ENCODE results near the gene SBNO1.

The SBNO1 gene

GRCh38 chr12:123284669-123285068 is 80.0 kb downstream of the SBNO1 start:
- TF ChIP-seq POLR2AphosphoS5 (IDR thresholded peaks at IDR 0.05; ENCODE audit: low read depth): no peak
- no peak for TF ChIP-seq REST (IDR thresholded peaks at IDR 0.05; ENCODE audit: insufficient replicate concordance, low read depth)
- no peak for TF ChIP-seq GABPA (IDR thresholded peaks at IDR 0.05; ENCODE audit: low read depth)
- no peak for TF ChIP-seq SPI1 (IDR thresholded peaks at IDR 0.05; ENCODE audit: borderline replicate concordance, low read depth)
- H3K27me3 ChIP-seq (ENCODE audit: insufficient read depth, poor library complexity, severe bottlenecking): no peaks in the 10 kb centered on the region
- DNase-seq (ENCODE audit: low read depth in 1 of 2, low spot score in 1 of 2): no peak

GRCh38 chr12:123283461-123283860 is 81.2 kb downstream of the SBNO1 start:
- Histone ChIP-seq H3K27me3 (ENCODE audit: insufficient read depth, poor library complexity, severe bottlenecking) (no peaks in the 10 kb centered on the region), H3K4me3 (replicated peaks; ENCODE audit: insufficient read depth, low read length) (no peak overlapping the region), H3K27ac (replicated peaks) (no peak overlapping the region)
- TF ChIP-seq GABPA (IDR thresholded peaks at IDR 0.05; ENCODE audit: low read depth) (no peak), SPI1 (IDR thresholded peaks at IDR 0.05; ENCODE audit: borderline replicate concordance, low read depth) (no peak), POLR2AphosphoS5 (IDR thresholded peaks at IDR 0.05; ENCODE audit: low read depth) (no peak)
- DNase-seq (ENCODE audit: low read depth in 1 of 2, low spot score in 1 of 2): no peak

More at GRCh38 chr12:123284669-123285068, 80.0 kb downstream of the SBNO1 start:
- H3K4me3 ChIP-seq (replicated peaks; ENCODE audit: insufficient read depth, low read length): no peak overlapping the region
- no peak overlapping the region for H3K27ac ChIP-seq (replicated peaks)

GRCh38 chr12:123282111-123282510 is 82.5 kb downstream of the SBNO1 start:
- H3K27me3 ChIP-seq (ENCODE audit: insufficient read depth, poor library complexity, severe bottlenecking): no peaks in the 10 kb centered on the region
- no peak overlapping the region for H3K4me3 ChIP-seq (replicated peaks; ENCODE audit: insufficient read depth, low read length)
- no peak for TF ChIP-seq GABPA (IDR thresholded peaks at IDR 0.05; ENCODE audit: low read depth)
- no peak for TF ChIP-seq CTCF (IDR thresholded peaks at IDR 0.05; ENCODE audit: insufficient read depth, low read length)
- no peak for TF ChIP-seq SPI1 (IDR thresholded peaks at IDR 0.05; ENCODE audit: borderline replicate concordance, low read depth)
- TF ChIP-seq REST (IDR thresholded peaks at IDR 0.05; ENCODE audit: insufficient replicate concordance, low read depth): no peak
- no peak for TF ChIP-seq POLR2AphosphoS5 (IDR thresholded peaks at IDR 0.05; ENCODE audit: low read depth)
- DNase-seq (ENCODE audit: low read depth in 1 of 2, low spot score in 1 of 2): no peak
- H3K27ac ChIP-seq (replicated peaks): no peak overlapping the region

GRCh38 chr12:123280971-123281370 is 83.7 kb downstream of the SBNO1 start:
- DNase-seq (ENCODE audit: low read depth in 1 of 2, low spot score in 1 of 2): no peak
- TF ChIP-seq SPI1 (IDR thresholded peaks at IDR 0.05; ENCODE audit: borderline replicate concordance, low read depth) (no peak), POLR2AphosphoS5 (IDR thresholded peaks at IDR 0.05; ENCODE audit: low read depth) (no peak), REST (IDR thresholded peaks at IDR 0.05; ENCODE audit: insufficient replicate concordance, low read depth) (no peak), GABPA (IDR thresholded peaks at IDR 0.05; ENCODE audit: low read depth) (no peak), CTCF (IDR thresholded peaks at IDR 0.05; ENCODE audit: insufficient read depth, low read length) (no peak)
- no peaks in the 10 kb centered on the region for H3K27me3 ChIP-seq (ENCODE audit: insufficient read depth, poor library complexity, severe bottlenecking)

More at GRCh38 chr12:123280971-123281370, 83.7 kb downstream of the SBNO1 start:
- no peak overlapping the region for H3K4me3 ChIP-seq (replicated peaks; ENCODE audit: insufficient read depth, low read length)
- no peak overlapping the region for H3K27ac ChIP-seq (replicated peaks)

Measured in HL-60 (cell line).